ENCODE measurements around the gene PLCH2. TPM values are rescaled to one million over a fixed set of nuclear protein-coding genes. Genes with fewer than 3 reads are reported as not detected.

The PLCH2 gene
- total and polyA plus RNA-seq, 4 donors, result 0.33 to 1.3 (median 1.0) TPM; not detected in 1

DNA sequence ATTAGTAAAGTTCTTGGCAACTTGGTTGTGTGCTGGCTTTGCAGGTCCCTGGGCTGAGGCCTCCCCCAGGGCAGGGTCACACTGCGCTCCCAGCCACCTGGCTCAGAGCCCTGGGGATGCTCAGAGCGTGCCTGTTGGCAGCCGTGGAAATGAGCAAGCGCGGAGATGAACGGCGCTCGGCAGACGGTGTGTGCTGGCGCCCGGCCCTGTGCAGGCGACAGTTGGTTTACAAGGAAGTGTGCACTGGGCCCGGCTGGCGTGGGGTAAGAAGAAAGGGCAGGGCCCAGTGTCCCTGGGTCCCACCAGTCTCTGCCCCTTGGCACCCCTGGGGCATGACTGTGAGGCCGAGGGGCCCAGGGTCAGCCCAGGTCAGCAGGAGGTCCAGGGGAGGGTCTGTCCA is 38.1 kb upstream of the PLCH2 start:
- H3K4me1 ChIP-seq (ENCODE audit: control insufficient read depth in 4 of 4, insufficient read depth in 4 of 4, low read length in 3 of 4), result peaks cover 0 to under 1% (median 0%) of the 10 kb centered on the region in 4 donors
- H3K36me3 ChIP-seq (ENCODE audit: control insufficient read depth in 4 of 4, insufficient read depth in 3 of 4, low read depth in 1 of 4, low read length in 3 of 4), result no peaks in the 10 kb centered on the region
- H3K9ac ChIP-seq (ENCODE audit: low read depth in 1 of 2, low read length in 2 of 2), result no peak overlapping the region
- no peak for TF ChIP-seq YY1 (IDR thresholded peaks at IDR 0.05)
- no peak for TF ChIP-seq FOXA1 (IDR thresholded peaks at IDR 0.05)
- no peak for TF ChIP-seq TAF1 (conservative IDR thresholded peaks at IDR 0.05)
- TF ChIP-seq GABPA (IDR thresholded peaks at IDR 0.05 in 1 of 2, conservative IDR thresholded peaks at IDR 0.05 in 1 of 2), result no peak
- TF ChIP-seq JUND (IDR thresholded peaks at IDR 0.05), result no peak
- no peak for TF ChIP-seq RAD21 (IDR thresholded peaks at IDR 0.05)
- TF ChIP-seq, protein P1, sequence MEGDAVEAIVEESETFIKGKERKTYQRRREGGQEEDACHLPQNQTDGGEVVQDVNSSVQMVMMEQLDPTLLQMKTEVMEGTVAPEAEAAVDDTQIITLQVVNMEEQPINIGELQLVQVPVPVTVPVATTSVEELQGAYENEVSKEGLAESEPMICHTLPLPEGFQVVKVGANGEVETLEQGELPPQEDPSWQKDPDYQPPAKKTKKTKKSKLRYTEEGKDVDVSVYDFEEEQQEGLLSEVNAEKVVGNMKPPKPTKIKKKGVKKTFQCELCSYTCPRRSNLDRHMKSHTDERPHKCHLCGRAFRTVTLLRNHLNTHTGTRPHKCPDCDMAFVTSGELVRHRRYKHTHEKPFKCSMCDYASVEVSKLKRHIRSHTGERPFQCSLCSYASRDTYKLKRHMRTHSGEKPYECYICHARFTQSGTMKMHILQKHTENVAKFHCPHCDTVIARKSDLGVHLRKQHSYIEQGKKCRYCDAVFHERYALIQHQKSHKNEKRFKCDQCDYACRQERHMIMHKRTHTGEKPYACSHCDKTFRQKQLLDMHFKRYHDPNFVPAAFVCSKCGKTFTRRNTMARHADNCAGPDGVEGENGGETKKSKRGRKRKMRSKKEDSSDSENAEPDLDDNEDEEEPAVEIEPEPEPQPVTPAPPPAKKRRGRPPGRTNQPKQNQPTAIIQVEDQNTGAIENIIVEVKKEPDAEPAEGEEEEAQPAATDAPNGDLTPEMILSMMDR (IDR thresholded peaks at IDR 0.05; ENCODE audit: low read depth, low read length, missing input control), result no peak
- no peak for TF ChIP-seq RXRA (IDR thresholded peaks at IDR 0.05)
- TF ChIP-seq SP1 (IDR thresholded peaks at IDR 0.05), result no peak
- TF ChIP-seq FOXA2 (IDR thresholded peaks at IDR 0.05), result no peak
- TF ChIP-seq HNF4A (conservative IDR thresholded peaks at IDR 0.05), result no peak
- TF ChIP-seq REST (IDR thresholded peaks at IDR 0.05), result no peak
- TF ChIP-seq EGR1 (IDR thresholded peaks at IDR 0.05; ENCODE audit: low read depth in 2 of 2), result no peak
- no peak for TF ChIP-seq ZBTB33 (IDR thresholded peaks at IDR 0.05)
- no peak for TF ChIP-seq MAX (IDR thresholded peaks at IDR 0.05)
- TF ChIP-seq ATF3 (IDR thresholded peaks at IDR 0.05), result no peak
- TF ChIP-seq HNF4G (IDR thresholded peaks at IDR 0.05), result no peak
- TF ChIP-seq NR2F2 (IDR thresholded peaks at IDR 0.05), result no peak
- no peak overlapping the region for H3K27ac ChIP-seq (ENCODE audit: low read depth in 1 of 2, low read length in 2 of 2)
- DNase-seq (ENCODE audit: low spot score), result no peak
- peaks cover 0 to 4% (median 2%) of the 10 kb centered on the region in 4 donors for H3K27me3 ChIP-seq (ENCODE audit: control insufficient read depth in 4 of 4, insufficient read depth in 4 of 4, low read length in 3 of 4)
- WGBS, result 69% methylated on average over 15 of the region's 15 CpGs
- no peaks in the 10 kb centered on the region for H3K9me3 ChIP-seq (ENCODE audit: control insufficient read depth in 4 of 4, low read length in 3 of 4)
- H3K4me3 ChIP-seq (ENCODE audit: low read depth in 1 of 3, low read length in 3 of 3), result no peak overlapping the region

All from liver (tissue), 9 donors.